Stimulated activated CD4-positive, alpha-beta T cell treated with anti-CD3 and anti-CD28 coated beads, Interleukin-12 subunit alpha, Interleukin-12 subunit beta, amount 100 ng/mL, for 4 hours (primary cell): ENCODE data around the gene LPP.

ENCODE experiments used
- DNase-seq: peaks from one replicate; pipeline ENCODE4 v3.0.0-alpha.2; 2020

Gene LPP

DNA sequence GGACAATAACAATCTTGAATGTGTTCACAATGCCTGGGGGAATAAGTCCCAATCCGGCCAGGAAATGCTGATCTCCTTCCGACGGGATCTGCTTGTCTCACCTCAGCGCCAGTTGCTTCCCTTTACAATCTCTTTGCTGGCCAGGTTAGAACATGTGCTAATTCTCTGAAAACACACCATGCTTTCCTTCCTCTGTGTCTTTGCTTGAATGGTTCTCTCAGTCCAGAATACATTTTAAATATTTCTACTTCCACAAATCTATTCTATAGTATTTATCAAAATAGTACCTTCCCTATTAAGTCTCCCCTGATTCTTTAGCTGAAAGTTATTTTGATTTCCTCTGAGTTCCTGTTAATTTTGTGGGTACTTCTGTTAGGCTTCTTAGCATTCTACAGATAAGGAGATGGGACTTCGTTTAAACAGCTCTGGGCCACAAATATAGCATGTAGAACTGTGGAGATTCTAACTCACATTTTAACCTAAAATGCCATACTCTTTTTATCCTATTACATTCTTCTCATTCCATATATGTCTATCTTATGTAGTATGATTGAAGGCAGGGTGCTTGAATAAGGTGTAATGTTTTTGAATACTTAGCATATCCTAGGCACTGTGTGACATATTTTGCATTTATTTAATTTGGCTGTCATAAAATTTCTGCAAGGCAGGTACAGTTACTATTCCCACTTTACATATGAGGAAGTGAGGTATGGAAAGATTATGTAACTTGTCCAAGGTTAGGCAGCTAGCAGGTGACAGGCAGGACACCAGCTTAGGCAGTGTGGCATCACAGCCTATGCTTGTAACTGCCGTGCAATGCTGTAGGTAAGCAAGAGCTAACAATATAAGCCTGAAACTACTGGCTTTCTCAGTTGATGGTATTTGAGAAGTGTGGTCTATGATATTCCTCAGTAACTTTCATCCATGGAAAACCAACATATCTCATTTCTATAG lies 299.8 kb downstream of the LPP start:
- no peak for DNase-seq

DNA sequence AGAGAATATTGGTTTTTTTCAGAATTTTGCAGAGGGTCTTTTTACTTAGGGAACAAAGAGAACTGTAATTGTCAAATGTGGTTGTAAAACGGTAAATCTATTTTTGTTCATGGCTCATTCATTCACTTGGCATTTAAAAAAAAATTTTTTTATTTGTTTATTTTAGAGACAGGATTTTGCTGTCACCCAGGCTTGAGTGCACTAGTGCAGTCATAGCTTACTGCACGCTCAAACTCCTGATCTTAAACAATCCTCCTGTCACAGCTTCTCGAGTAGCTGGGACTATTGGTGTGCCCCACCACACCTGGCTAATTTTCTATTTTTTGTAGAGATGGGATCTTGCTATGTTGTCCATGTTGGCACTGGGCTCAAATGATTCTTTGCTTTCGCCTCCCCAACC lies 301.8 kb downstream of the LPP start:
- DNase-seq: no peak

DNA sequence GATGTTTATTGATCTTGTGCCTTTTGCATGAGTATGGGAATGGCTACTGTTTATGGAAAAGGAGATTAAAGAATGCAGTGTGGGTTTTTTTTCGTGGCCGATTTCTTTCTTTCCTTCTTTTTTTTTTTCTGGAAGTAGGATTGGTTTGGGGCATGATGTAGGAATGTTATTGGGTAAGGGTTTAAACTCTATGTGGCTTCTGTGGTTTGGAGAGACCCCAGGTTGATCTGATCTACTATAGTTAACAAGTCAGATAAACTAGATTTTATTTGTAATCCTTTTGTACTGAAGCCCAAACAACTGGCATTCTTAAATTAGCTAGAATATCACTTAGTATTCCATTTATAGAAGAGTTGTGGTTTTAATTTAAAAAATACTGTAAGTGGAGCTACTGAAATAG lies 304.8 kb downstream of the LPP start:
- no peak for DNase-seq

DNA sequence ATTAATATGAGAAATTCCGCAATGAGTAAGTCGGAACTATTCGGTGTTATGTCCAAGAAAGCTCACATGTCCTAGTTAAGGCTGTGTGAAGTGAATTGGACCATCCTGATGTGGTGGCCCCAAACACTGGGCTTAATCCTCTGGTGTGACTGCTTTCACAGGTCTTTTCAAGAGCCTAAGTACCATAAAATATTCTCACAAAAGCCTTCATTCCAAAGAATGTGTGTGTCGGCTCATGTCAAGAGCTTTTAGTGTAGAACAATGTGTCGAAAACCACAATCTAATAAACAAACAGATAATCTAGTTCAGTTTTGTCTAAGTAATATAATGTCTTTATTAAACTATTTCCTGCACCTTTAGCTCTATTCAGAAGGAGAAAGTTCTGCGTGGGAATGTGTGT lies 311.4 kb downstream of the LPP start:
- DNase-seq: no peak

DNA sequence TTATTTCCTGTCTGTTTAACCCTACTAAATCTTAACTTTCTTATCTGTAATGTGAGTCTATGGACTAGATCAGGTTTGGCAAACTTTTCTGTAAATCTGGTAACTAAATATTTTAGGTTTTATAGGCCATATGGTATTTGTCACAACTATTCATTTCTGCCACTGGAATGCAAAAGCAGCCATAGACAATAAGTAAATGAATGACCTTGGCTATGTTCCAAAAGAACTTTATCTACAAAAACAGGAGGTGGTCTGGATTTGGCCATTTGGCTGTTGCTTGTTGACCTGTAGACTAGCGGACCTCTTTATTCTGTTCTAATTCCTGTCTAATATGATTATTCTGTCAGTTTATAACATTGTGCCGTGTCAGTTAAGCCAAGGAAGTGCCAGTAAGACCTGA lies 314.2 kb downstream of the LPP start:
- DNase-seq: no peak

DNA sequence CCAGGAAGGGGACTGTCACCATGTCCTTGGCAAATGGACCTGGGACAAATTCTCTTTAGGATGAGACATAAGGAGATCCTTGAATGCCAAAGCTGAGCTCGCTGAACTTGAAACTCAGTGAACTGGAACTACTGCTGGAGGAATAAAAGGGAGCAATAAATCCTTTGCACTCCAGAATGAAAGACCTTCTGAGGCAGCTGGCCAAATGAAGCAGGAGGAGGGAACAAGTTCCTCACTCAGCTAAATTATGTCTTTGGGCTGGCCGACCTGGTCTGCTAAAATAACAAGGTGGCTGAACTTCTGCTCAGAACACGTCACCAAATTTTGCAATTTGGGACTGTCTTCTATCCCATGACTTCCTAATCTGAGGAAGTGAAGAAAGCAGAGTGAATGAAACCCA lies 314.7 kb downstream of the LPP start:
- DNase-seq: no peak

DNA sequence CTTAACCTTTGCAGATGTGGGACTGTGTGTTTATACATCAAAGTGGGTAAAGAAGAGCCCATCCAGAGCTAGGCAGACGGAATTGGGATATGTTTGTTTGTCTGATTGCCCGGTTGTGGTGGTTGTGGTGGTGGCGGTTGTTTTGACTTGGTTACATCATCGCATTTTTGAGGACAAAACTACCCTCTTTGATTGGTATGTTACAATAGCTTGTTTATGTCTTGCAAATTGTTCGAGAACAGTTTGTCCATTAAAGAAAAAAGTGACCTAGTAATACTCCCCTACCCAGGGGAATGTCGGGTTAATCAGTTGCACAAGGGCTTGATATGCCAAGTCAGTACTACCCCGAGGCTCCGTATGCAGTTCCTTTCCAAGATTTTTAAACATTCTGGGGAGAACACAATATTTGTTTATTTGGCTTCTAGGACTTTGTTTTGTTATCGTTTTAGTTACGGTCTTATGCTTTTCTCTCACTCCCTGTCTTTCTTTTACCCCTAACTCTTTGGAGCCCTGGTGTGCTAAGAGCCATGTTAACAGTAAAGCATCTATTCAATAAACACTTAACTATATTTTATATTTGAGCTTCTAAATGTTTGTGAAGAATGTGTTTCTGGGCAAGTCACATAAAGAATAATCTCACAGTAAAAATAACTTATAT lies 315.4 kb downstream of the LPP start:
- DNase-seq: no peak

DNA sequence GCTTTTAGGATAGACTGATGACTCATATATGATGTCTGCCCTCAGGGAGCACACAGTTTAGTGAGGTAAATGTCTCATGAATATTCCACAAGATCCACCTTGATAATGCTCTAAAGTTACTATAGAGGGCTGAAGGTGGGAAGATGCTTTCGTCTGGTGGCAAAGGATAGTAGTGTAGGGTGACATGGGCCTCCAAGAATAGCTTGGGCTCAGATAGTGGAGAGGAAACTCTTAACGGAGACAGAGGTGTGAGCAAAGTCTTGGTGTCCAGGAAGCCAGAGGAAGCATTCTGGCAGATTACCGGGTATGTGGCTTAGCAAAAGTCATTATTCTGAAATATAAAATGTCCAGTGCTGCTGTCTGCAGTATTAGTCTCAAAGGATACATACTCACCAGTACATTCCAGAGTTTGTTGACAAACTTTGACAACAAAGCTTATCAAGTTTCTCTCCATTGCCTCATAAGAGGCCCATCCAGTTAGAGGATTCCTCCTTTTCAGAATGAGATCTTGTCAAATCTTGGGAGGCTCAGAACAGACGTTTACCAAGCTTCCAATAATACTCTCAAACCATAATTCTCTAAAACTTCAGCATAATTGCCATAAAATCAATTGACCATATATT lies 316.7 kb downstream of the LPP start:
- DNase-seq: no peak

DNA sequence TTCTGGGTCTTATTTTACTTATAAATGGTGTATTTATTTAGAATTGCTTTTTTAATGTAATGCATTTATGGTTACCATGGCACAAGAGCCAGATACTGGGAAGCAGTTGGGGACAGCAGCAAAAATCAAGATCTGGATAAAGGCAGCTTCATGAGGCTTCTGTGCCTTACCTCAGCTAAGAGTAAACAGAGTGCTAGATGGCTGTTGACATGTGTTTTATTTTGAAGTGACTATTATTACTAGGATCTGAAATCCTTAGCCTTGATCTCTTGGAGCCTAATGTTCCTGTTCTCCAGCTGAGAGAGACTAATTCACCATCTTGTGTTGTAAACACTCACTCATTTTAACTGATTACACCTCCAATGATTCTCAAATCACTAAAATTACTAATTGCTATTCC lies 317.8 kb downstream of the LPP start:
- DNase-seq: no peak

DNA sequence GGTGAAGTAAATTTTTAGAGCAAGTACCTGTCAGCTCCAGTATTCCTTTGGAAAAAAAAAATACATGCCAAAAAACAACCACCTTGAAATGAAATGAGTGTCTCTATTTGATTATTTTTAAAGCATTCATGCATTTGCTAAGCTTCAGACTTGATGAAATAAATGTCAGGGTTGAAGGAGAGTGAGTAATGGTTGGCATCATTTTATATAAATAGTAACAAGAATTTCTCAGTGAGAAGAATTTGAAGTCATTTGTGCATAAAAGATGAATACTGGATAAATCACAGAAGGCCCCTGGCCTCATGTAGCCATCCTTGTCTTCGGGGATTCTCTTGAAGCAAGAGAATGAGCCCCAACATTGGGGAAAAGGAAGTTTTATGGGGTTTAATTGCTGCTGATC lies 318.4 kb downstream of the LPP start:
- DNase-seq: no peak

DNA sequence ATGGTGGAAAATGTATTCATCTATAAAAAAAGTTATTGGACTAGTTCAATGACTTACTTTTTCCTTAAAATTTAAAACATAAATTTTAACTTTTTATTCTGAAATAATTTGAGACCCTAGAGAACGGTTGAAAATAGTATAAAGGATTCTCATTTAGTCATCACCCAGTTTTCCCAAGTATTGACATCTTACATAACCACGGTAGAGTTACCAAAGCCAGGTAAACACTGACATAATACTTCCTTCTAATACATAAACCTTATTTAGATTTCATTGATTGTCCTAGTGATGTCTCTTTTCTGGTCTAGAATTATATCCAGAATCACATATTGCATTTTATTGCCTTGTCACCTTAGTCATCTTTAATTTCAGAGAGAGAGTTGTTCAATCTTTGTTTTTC lies 319.1 kb downstream of the LPP start:
- no peak for DNase-seq

DNA sequence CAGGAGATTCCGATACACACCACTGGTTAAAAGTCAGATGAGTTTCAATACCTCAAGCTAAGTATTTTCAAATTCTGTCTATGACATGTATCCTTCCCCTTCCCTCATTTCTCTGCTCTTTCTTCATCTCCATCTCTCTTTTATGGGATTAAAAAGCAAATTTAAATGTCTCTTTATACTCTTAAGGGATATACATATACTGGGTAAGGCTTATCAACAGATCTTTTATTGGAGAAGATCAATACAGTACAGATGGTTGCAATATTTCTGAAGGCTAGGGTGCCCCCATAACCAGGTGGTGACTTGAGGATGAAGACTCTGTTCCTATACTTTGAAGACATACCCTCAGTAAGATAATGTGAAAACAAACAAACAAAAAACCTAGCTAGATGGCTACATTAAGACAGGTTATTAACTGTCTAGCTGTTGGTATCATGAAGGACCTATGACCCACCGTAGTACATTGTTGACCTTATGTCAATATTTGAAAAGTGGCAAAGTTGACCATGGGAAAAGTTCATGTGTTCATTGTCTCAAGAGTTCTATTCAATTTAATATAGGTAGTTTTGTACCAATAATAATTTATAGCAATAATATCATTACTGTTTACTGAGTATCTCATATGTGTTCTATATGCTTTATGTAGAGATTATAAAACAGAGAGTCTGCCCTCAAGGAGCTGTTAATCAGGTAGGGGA lies 319.8 kb downstream of the LPP start:
- no peak for DNase-seq

DNA sequence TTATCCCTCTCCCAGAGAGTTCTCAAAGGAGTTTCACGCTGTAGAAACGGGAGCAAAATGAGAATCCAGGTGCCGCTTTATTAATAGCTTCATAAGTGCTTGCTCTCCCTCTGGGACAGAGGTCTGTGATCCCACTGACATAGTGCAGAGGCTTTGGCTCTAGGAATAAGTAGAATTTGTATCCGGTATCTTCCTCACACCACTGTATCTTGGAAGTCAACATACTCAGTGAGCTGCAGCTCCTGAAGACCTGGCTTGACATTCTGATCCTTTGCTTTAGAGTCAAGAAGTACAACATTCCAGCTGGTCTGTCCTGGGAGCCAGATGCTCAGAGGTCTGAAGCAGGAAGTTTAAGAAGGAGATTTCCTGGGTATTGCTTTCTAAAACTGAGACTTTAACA lies 323.0 kb downstream of the LPP start:
- no peak for DNase-seq

DNA sequence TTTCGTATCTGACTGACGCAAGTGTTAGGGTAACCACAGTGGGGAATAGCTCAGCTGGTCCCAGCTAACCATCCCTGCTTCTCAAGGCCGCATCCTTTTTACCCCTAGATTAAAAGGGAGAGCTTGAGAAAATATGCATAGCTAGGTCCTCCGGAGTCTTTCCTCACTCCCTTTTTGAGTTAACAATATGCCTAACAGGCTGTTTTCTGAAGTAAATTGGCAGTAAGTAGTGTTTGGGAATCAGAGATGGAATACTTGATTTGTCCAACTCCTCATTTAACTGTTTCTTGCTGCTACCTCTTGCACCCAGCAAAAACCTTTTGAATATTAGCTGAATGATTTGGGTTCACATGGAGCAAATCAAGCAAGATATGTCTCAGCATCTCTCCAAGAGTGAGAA lies 326.1 kb downstream of the LPP start:
- DNase-seq: no peak

DNA sequence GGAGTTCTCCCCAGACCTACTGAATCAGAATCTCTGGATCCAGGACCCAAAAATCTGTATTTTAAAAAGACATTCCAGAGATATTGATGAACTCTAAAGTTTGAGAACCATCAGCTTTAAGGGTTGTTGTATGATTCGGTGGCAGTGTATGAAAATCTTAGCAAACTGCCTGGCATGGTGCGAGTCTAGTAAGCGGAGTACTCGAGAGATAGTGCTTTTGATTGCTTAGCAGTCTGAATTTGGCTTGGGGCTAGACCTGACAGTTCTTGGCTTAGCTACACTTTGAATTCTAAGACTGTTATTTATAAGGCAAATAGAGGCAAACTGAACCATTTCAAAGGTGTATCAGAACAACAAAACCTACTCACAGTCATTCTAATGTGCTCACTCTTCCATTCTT lies 329.0 kb downstream of the LPP start:
- DNase-seq: no peak

DNA sequence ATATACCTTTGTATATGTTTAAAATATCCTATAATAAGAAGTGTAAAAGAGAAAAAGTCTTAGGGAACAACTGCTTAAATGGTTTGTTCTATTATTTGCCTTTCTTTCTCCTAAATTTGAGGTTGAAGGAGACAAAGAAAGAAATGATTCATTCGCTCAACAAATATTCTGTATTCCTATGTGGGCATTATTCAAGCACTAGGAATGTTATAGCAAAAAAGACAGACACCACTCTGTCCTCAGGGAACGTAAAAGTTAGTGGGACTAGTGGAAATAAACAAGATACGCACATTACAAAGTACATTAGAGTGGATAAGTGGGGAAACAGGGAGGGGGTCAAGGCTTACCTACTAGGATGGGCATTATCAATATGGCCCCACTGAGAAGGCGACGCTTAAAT lies 332.2 kb downstream of the LPP start:
- DNase-seq: no peak

DNA sequence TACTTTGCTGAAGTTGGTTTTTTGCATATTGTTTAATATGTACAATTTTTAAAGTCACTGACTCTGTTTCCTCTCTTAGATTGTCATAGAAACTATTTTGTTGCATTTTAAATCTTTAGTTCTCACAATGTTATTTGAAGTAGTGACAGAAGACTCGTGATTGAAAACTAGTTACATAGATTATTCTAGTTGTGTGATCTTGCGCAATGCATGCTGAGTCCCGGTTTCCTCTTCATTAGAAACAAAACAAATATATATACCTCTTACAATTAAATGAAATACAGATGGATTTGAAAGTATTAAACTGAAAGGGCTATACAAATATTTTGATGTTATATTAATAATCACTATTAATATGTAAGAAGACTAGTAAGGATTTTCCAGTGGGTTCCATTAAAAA lies 333.0 kb downstream of the LPP start:
- no peak for DNase-seq

DNA sequence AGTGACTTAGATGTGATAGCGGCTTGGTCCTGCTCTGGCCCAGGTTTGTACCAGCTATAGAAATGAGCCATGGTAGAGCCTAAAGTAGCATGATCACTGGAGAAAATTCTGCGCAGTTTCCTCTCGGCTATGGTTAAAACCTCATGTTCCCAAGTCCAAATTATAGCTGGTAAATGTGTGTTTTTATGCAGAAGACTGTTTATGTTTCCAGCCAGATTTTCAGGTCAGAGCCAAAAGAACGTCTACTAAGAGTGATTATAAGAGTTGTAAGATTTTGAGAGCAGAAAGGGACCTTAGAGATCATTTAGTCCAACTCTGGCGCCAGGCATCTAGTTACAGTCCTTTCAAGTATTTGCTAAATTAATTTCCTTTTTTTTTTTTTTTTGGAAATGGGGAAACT lies 333.7 kb downstream of the LPP start:
- no peak for DNase-seq

DNA sequence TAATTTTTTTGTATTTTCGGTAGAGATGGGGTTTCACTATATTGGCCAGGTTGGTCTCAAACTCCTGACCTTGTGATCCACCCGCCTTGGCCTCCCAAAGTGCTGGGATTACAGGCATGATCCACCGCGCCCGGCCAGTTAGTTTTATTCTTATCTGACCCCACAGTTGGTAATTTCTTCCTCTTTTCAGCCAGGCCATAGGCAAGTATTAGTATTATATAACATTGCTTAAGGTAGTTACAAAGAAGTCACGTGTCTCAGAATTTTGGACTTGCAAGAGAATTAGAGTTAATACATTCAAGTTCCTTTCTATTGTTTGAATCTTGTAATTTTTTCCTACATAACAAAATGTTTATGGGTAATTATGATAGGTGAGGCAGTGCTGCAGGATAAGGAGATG lies 334.8 kb downstream of the LPP start:
- no peak for DNase-seq

DNA sequence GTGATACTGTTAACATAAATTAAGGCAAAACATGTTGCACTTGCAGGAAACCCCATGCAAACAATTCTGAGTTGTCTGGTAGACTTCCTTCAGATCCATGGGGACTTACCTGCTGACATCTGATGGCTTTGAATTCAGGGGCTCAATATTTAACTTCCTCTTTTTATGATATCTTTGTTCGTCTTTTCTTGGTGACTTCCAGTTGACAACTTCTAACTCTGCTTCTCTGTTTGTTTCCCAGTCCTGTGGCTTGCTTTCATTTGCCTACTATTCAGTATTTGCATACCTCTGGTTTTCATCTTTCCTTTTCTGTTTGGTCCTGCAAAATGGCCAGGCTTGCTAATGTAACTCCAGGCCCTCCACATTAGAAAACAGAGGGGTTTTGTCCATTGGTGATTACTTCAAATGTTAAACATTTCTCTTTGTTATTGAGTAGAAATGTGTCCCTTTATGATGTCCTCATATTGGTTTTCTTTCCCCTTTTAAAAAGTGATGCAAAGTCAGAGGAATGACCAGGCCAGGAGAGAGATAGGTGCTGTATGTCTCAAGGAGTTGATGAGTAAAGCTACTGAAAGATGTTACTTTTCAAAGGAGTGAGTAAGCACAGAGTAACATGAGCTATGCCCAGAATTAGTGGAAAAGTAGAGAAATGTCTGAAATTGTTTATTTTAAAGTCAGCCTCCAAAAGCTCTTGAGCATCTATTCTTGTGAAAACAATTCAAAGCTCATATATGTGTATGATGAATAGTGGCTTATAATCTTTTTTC lies 335.9 kb downstream of the LPP start:
- DNase-seq: no peak

DNA sequence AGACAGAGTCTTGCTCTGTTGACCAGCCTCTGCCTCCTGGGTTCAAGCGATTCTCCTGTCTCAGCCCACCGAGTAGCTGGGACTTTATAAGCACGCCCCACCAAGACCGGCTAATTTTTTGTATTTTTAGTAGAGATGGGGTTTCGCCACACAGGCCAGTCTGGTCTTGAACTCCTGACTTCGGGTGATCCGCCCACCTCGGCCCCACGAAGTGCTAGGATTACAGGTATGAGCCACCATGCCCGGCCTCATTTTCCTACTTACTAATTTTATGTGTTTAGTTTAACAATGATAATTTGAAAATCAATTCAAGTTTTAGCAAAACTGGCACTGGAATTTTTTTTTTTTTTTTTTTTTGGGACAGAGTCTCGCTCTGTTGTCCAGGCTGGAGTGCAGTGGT lies 336.5 kb downstream of the LPP start:
- no peak for DNase-seq

DNA sequence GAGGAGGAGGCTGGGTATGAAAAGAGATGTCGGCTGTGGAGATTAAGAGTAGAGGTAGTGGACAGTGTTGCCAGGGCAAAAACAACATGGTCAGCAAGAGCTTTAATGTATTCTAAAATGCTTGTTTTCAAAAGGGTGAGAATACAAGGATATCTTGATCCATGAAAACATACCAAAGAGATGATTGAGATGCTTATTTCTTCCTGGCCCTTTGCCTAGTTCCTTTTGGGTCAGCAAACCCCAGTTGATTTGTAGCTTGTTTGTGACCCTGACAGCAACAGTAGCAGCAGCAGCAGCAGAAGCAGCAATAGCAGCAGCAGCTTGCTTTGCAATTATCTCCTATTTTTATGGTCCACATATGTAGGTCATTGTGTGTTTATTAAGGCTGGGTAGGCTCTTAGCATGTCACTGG lies 337.3 kb downstream of the LPP start:
- DNase-seq: no peak

DNA sequence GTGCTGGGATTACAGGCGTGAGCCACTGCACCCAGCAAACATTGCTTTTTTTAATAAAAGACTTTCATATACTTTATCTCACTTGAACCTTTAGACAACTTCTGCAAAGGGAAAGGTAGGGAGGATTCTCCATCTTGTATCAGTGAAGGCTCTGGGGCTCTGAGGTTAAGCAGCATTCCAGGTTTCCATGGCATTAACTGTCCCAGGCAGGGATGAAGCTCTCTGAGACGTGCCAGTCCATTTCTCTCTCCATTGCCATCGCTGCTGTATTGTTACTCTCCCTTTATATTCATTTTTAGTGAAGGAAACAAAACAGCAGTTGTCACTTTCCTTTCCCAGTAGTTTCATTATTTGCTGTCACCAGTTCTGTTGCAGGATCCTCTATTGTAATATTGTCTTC lies 342.4 kb downstream of the LPP start:
- no peak for DNase-seq
